Measurements from ENCODE around the gene VMAC.

VMAC gene

GRCh38 chr19:5953680-5954213, 49.1 kb downstream of the VMAC start:
- peaks cover 97% of the 10 kb centered on the region for H4K20me1 ChIP-seq (ENCODE audit: insufficient read depth, low read length)
- no peaks in the 10 kb centered on the region for H3K27me3 ChIP-seq (ENCODE audit: low read depth, low read length)
- no peak overlapping the region for H3K9ac ChIP-seq (ENCODE audit: low read length)
- H2AFZ ChIP-seq (ENCODE audit: low read depth, low read length), result no peak overlapping the region
- TF ChIP-seq CTCF (IDR thresholded peaks at IDR 0.05; ENCODE audit: low read depth, low read length) (no peak), EZH2phosphoT487 (IDR thresholded peaks at IDR 0.05; ENCODE audit: low read depth) (no peak)
- H3K4me2 ChIP-seq (ENCODE audit: low read length), result no peak overlapping the region
- no peak overlapping the region for H3K27ac ChIP-seq (ENCODE audit: low read length)
- H3K4me1 ChIP-seq (ENCODE audit: low read length), result peaks cover 51% of the 10 kb centered on the region
- H3K36me3 ChIP-seq (replicated peaks; ENCODE audit: low read depth, low read length), result peaks cover 39% of the 10 kb centered on the region
- no peak overlapping the region for H3K4me3 ChIP-seq (ENCODE audit: low read length)
- H3K79me2 ChIP-seq (ENCODE audit: low read length), result peaks cover 100% of the 10 kb centered on the region
- no peaks in the 10 kb centered on the region for H3K9me3 ChIP-seq (ENCODE audit: insufficient read depth, low read length)

GRCh38 chr19:5954293-5954692, 49.6 kb downstream of the VMAC start:
- no peaks in the 10 kb centered on the region for H3K27me3 ChIP-seq (ENCODE audit: low read depth, low read length)
- H3K27ac ChIP-seq (ENCODE audit: low read length), result no peak overlapping the region
- no peaks in the 10 kb centered on the region for H3K9me3 ChIP-seq (ENCODE audit: insufficient read depth, low read length)
- peaks cover 100% of the 10 kb centered on the region for H3K79me2 ChIP-seq (ENCODE audit: low read length)
- H3K4me3 ChIP-seq (ENCODE audit: low read length), result no peak overlapping the region
- peaks cover 33% of the 10 kb centered on the region for H3K36me3 ChIP-seq (replicated peaks; ENCODE audit: low read depth, low read length)
- peaks cover 49% of the 10 kb centered on the region for H3K4me1 ChIP-seq (ENCODE audit: low read length)
- peaks cover 97% of the 10 kb centered on the region for H4K20me1 ChIP-seq (ENCODE audit: insufficient read depth, low read length)
- no peak overlapping the region for H3K9ac ChIP-seq (ENCODE audit: low read length)
- TF ChIP-seq EZH2phosphoT487 (IDR thresholded peaks at IDR 0.05; ENCODE audit: low read depth) (no peak), CTCF (IDR thresholded peaks at IDR 0.05; ENCODE audit: low read depth, low read length) (no peak)
- H2AFZ ChIP-seq (ENCODE audit: low read depth, low read length), result no peak overlapping the region
- H3K4me2 ChIP-seq (ENCODE audit: low read length), result no peak overlapping the region

- peaks cover 100% of the 10 kb centered on the region for H3K79me2 ChIP-seq (ENCODE audit: low read length)
- TF ChIP-seq EZH2phosphoT487 (IDR thresholded peaks at IDR 0.05; ENCODE audit: low read depth), result no peak
- TF ChIP-seq CTCF (IDR thresholded peaks at IDR 0.05; ENCODE audit: low read depth, low read length), result no peak
- peaks cover 98% of the 10 kb centered on the region for H4K20me1 ChIP-seq (ENCODE audit: insufficient read depth, low read length)
- H3K27me3 ChIP-seq (ENCODE audit: low read depth, low read length), result no peaks in the 10 kb centered on the region
- H3K4me2 ChIP-seq (ENCODE audit: low read length), result no peak overlapping the region
- peaks cover 25% of the 10 kb centered on the region for H3K36me3 ChIP-seq (replicated peaks; ENCODE audit: low read depth, low read length)
- H3K9ac ChIP-seq (ENCODE audit: low read length), result no peak overlapping the region
- H3K9me3 ChIP-seq (ENCODE audit: insufficient read depth, low read length), result no peaks in the 10 kb centered on the region
- H3K4me1 ChIP-seq (ENCODE audit: low read length), result peaks cover 36% of the 10 kb centered on the region
- H2AFZ ChIP-seq (ENCODE audit: low read depth, low read length), result no peak overlapping the region
- no peak overlapping the region for H3K27ac ChIP-seq (ENCODE audit: low read length)
- no peak overlapping the region for H3K4me3 ChIP-seq (ENCODE audit: low read length)
Measured at GRCh38 chr19:5955636-5955935, 50.9 kb downstream of the VMAC start.

GRCh38 chr19:5956323-5956722, 51.7 kb downstream of the VMAC start:
- H3K27me3 ChIP-seq (ENCODE audit: low read depth, low read length), result no peaks in the 10 kb centered on the region
- H3K27ac ChIP-seq (ENCODE audit: low read length), result no peak overlapping the region
- H3K79me2 ChIP-seq (ENCODE audit: low read length), result peaks cover 100% of the 10 kb centered on the region
- H2AFZ ChIP-seq (ENCODE audit: low read depth, low read length), result no peak overlapping the region
- H3K36me3 ChIP-seq (replicated peaks; ENCODE audit: low read depth, low read length), result peaks cover 18% of the 10 kb centered on the region
- H3K4me3 ChIP-seq (ENCODE audit: low read length), result no peak overlapping the region
- TF ChIP-seq EZH2phosphoT487 (IDR thresholded peaks at IDR 0.05; ENCODE audit: low read depth), result no peak
- H3K4me1 ChIP-seq (ENCODE audit: low read length), result peaks cover 29% of the 10 kb centered on the region
- no peak overlapping the region for H3K9ac ChIP-seq (ENCODE audit: low read length)
- no peak overlapping the region for H3K4me2 ChIP-seq (ENCODE audit: low read length)
- H4K20me1 ChIP-seq (ENCODE audit: insufficient read depth, low read length), result peaks cover 96% of the 10 kb centered on the region
- no peaks in the 10 kb centered on the region for H3K9me3 ChIP-seq (ENCODE audit: insufficient read depth, low read length)

GRCh38 chr19:5956728-5957127, 52.1 kb downstream of the VMAC start:
- Histone ChIP-seq H4K20me1 (ENCODE audit: insufficient read depth, low read length) (peaks cover 96% of the 10 kb centered on the region), H3K4me1 (ENCODE audit: low read length) (peaks cover 25% of the 10 kb centered on the region)

More at GRCh38 chr19:5956728-5957127, 52.1 kb downstream of the VMAC start:
- no peak overlapping the region for H3K9ac ChIP-seq (ENCODE audit: low read length)
- H3K27ac ChIP-seq (ENCODE audit: low read length), result no peak overlapping the region
- no peak overlapping the region for H3K4me2 ChIP-seq (ENCODE audit: low read length)
- peaks cover 100% of the 10 kb centered on the region for H3K79me2 ChIP-seq (ENCODE audit: low read length)
- H3K36me3 ChIP-seq (replicated peaks; ENCODE audit: low read depth, low read length), result peaks cover 18% of the 10 kb centered on the region
- H2AFZ ChIP-seq (ENCODE audit: low read depth, low read length), result no peak overlapping the region
- TF ChIP-seq EZH2phosphoT487 (IDR thresholded peaks at IDR 0.05; ENCODE audit: low read depth) (no peak), CTCF (IDR thresholded peaks at IDR 0.05; ENCODE audit: low read depth, low read length) (no peak)
- no peaks in the 10 kb centered on the region for H3K9me3 ChIP-seq (ENCODE audit: insufficient read depth, low read length)
- no peak overlapping the region for H3K4me3 ChIP-seq (ENCODE audit: low read length)
- no peaks in the 10 kb centered on the region for H3K27me3 ChIP-seq (ENCODE audit: low read depth, low read length)

Measured in OCI-LY3 (cell line).